ENCODE measurements around the gene C1orf210.

GRCh38 chr1:43284065-43284464 is 1.3 kb downstream of the C1orf210 start:
- TF ChIP-seq POLR2AphosphoS5 (IDR thresholded peaks at IDR 0.05; ENCODE audit: borderline replicate concordance, low read depth, low read length) (no peak), EZH2 (IDR thresholded peaks at IDR 0.05) (no peak)

Data from SK-N-MC (cell line).